Liver (tissue), 9 donors: ENCODE data around the gene PRSS58. TPM values are rescaled to one million over a fixed set of nuclear protein-coding genes. Genes with fewer than 3 reads are reported as not detected.

ENCODE experiments used
- DNase-seq: peaks from one replicate; pipeline ENCODE4 v3.0.0-alpha.2; 2017; ENCODE audit warnings: low spot score
- H3K27ac ChIP-seq, 2 donors: one replicate each; pipeline ENCODE4 v1.7.0; 2013; ENCODE audit warnings: inconsistent platforms in 2 of 2, low read length in 2 of 2, control low read depth in 1 of 2, low read depth in 1 of 2, mild to moderate bottlenecking in 1 of 2
- H3K27me3 ChIP-seq, 4 donors: one replicate each; pipeline versions ENCODE4 v1.6.1 to v1.7.0; 2013; ENCODE audit warnings: low read length in 3 of 4, inconsistent platforms in 1 of 4, mild to moderate bottlenecking in 1 of 4, moderate library complexity in 1 of 4; ENCODE audit not compliant: control insufficient read depth in 4 of 4, insufficient read depth in 4 of 4
- H3K36me3 ChIP-seq, 4 donors: one replicate each; pipeline versions ENCODE4 v1.6.1 to v1.7.0; 2013; ENCODE audit warnings: low read length in 3 of 4, mild to moderate bottlenecking in 3 of 4, low read depth in 1 of 4, moderate library complexity in 1 of 4; ENCODE audit not compliant: control insufficient read depth in 4 of 4, insufficient read depth in 3 of 4
- H3K4me1 ChIP-seq, 4 donors: one replicate each; pipeline versions ENCODE4 v1.6.1 to v1.7.0; 2013; ENCODE audit warnings: low read length in 3 of 4, mild to moderate bottlenecking in 3 of 4, moderate library complexity in 1 of 4; ENCODE audit not compliant: control insufficient read depth in 4 of 4, insufficient read depth in 4 of 4
- H3K4me3 ChIP-seq, 3 donors: one replicate each; pipeline versions ENCODE4 v1.6.1 to v1.7.0; 2013; ENCODE audit warnings: low read length in 3 of 3, control low read depth in 1 of 3, low read depth in 1 of 3, mild to moderate bottlenecking in 1 of 3
- H3K9ac ChIP-seq, 2 donors: one replicate each; pipeline ENCODE4 v1.7.0; 2013; ENCODE audit warnings: low read length in 2 of 2, mild to moderate bottlenecking in 2 of 2, moderate library complexity in 2 of 2, control low read depth in 1 of 2, low read depth in 1 of 2
- H3K9me3 ChIP-seq, 4 donors: one replicate each; pipeline versions ENCODE4 v1.6.1 to v1.7.0; 2013; ENCODE audit warnings: low read length in 3 of 4; ENCODE audit not compliant: control insufficient read depth in 4 of 4
- ATF3 ChIP-seq: IDR thresholded peaks from 2 replicates; pipeline ENCODE4 v1.6.1; 2016; ENCODE audit warnings: antibody characterized with exemption
- CTCF ChIP-seq: fragments of 150-350 bp; IDR thresholded peaks from 2 replicates; pipeline ENCODE4 v1.5.1; 2017; ENCODE audit warnings: improper control_type of control experiment, low read depth, low read length; ENCODE audit not compliant: missing input control
- EGR1 ChIP-seq, 2 donors: IDR thresholded peaks; 2 replicates each; pipeline ENCODE4 v1.6.1; 2016 to 2018; ENCODE audit warnings: antibody characterized with exemption in 2 of 2, low read depth in 2 of 2
- FOXA1 ChIP-seq: IDR thresholded peaks from 2 replicates; pipeline ENCODE4 v1.6.1; 2016; ENCODE audit warnings: antibody characterized with exemption
- FOXA2 ChIP-seq: IDR thresholded peaks from 2 replicates; pipeline ENCODE4 v1.6.1; 2016; ENCODE audit warnings: antibody characterized with exemption
- GABPA ChIP-seq, 2 donors: IDR thresholded peaks in 1 of 2; conservative IDR thresholded peaks in 1 of 2; 2 replicates each; pipeline ENCODE4 v1.6.1; 2016; ENCODE audit warnings: antibody characterized with exemption in 2 of 2, mild to moderate bottlenecking in 1 of 2, moderate library complexity in 1 of 2
- HNF4A ChIP-seq, 2 donors: conservative IDR thresholded peaks; 2 replicates each; pipeline ENCODE4 v1.6.1; 2016; ENCODE audit warnings: antibody characterized with exemption in 2 of 2, mild to moderate bottlenecking in 2 of 2
- HNF4G ChIP-seq: IDR thresholded peaks from 2 replicates; pipeline ENCODE4 v1.6.1; 2016; ENCODE audit warnings: antibody characterized with exemption
- JUND ChIP-seq, 2 donors: IDR thresholded peaks; 2 replicates each; pipeline ENCODE4 v1.6.1; 2016; ENCODE audit warnings: antibody characterized with exemption in 2 of 2
- MAX ChIP-seq: IDR thresholded peaks from 2 replicates; pipeline ENCODE4 v1.6.1; 2016; ENCODE audit warnings: antibody characterized with exemption
- NR2F2 ChIP-seq: IDR thresholded peaks from 2 replicates; pipeline ENCODE4 v1.6.1; 2016; ENCODE audit warnings: antibody characterized with exemption
- RAD21 ChIP-seq, 2 donors: IDR thresholded peaks; 2 replicates each; pipeline ENCODE4 v1.6.1; 2016; ENCODE audit warnings: antibody characterized with exemption in 2 of 2, mild to moderate bottlenecking in 2 of 2
- REST ChIP-seq: IDR thresholded peaks from 2 replicates; pipeline ENCODE4 v1.6.1; 2016; ENCODE audit warnings: antibody characterized with exemption, mild to moderate bottlenecking
- RXRA ChIP-seq, 2 donors: IDR thresholded peaks; 2 replicates each; pipeline ENCODE4 v1.6.1; 2017 to 2018; ENCODE audit warnings: antibody characterized with exemption in 2 of 2, mild to moderate bottlenecking in 1 of 2
- SP1 ChIP-seq: IDR thresholded peaks from 2 replicates; pipeline ENCODE4 v1.6.1; 2018; ENCODE audit warnings: antibody characterized with exemption, mild to moderate bottlenecking
- TAF1 ChIP-seq: conservative IDR thresholded peaks from 2 replicates; pipeline ENCODE4 v1.6.1; 2016; ENCODE audit warnings: antibody characterized with exemption, mild to moderate bottlenecking
- YY1 ChIP-seq: IDR thresholded peaks from 2 replicates; pipeline ENCODE4 v1.6.1; 2016; ENCODE audit warnings: antibody characterized with exemption, mild to moderate bottlenecking
- ZBTB33 ChIP-seq: IDR thresholded peaks from 2 replicates; pipeline ENCODE4 v1.6.1; 2016; ENCODE audit warnings: antibody characterized with exemption
- WGBS: extraction: QIAGEN DNeasy Blood & Tissue Kit; methylation state at CpG from one replicate; pipeline ENCODE4 v1.1.7; 2013; 5-methylcytosine and 5-hydroxymethylcytosine counted together
- polyA plus RNA-seq, 2 donors: library from polyadenylated mRNA; stranded (reverse) in 1 of 2; unstranded in 1 of 2; fragments of 200-250 nt in 1 of 2; fragments of >200 nt in 1 of 2; fragmentation: Nextera tagmentation in 1 of 2; extraction: Ambion mirVana in 1 of 2; gene quantifications; one replicate each; pipeline versions ENCODE4 v1.2.1 to v1.2.3, GENCODE V29; 2013 to 2015
- total RNA-seq, 2 donors: library from RNA; depleted of rRNA; stranded (reverse); fragments of >200 nt; gene quantifications; one replicate each; pipeline ENCODE4 v1.2.3, GENCODE V29; 2014
- donor health status: healthy.
- donor health status: healthy.
- donor health status: healthy.
- donor health status: healthy.
- donor health status: healthy.

Gene PRSS58
- total and polyA plus RNA-seq, 4 donors: not detected

DNA sequence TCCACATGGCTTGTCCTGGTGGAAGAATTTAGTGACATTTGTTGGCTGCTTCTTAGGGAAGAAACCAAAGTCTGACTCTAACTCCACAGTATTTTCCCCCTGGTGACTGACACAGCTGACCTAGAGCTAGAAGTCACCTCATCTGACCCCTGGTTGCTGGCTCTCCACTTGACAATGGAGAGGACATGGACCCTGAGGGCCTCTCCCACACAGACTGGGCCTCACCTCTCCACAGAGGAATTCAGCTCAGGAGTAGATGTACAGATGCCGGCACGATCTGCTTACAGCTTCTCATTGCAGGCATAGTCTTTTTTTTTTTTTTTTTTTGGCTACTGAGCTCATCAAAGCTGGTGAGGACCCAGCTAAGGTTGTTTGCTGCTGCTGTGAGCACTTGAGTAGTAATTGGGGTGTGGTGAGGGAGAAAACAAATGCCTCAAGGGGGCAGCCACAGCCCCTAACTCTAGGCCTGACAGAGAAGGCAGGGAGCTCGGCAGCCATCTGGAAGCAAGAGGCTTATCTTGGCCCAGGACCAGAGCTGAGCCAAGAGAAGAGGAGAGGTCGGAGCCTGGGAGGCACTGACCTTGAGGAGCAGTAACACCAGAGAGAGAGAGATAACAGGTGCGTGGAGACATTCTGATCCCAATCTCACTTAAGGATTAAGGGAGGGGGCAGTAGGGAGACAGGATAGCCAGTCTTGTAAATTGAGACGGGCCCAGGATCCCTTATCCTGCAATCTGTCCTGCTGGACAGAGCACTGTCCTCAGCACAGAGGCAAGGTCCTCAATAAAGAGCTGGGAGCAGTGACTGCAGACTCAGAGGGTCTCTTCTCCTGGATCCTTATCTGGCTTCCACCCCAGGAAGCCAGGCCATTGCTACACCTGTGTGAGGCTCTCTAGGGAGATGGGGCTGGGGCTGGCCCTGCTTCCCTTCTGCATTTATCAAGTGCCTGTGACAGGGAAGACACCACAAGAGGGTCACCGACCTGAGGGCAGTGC lies 9.4 kb downstream of the PRSS58 start:
- TF ChIP-seq EGR1 (IDR thresholded peaks at IDR 0.05; ENCODE audit: low read depth in 2 of 2): no peak
- no peak for TF ChIP-seq YY1
- no peak for TF ChIP-seq RAD21 (IDR thresholded peaks at IDR 0.05)
- TF ChIP-seq GABPA (IDR thresholded peaks at IDR 0.05 in 1 of 2, conservative IDR thresholded peaks at IDR 0.05 in 1 of 2): no peak
- TF ChIP-seq TAF1: no peak
- no peak for TF ChIP-seq RXRA (IDR thresholded peaks at IDR 0.05)
- TF ChIP-seq JUND (IDR thresholded peaks at IDR 0.05): no peak
- no peak for TF ChIP-seq ZBTB33
- no peak for TF ChIP-seq MAX
- no peak for TF ChIP-seq HNF4A (conservative IDR thresholded peaks at IDR 0.05)
- no peak for TF ChIP-seq FOXA1
- TF ChIP-seq SP1: no peak
- TF ChIP-seq CTCF: no peak
- no peak for TF ChIP-seq FOXA2
- 50% methylated on average over 7 of the region's 7 CpGs for WGBS

GRCh38 chr7:142243823-142244222 lies 14.0 kb downstream of the PRSS58 start:
- Histone ChIP-seq H3K4me3 (no peak overlapping the region), H3K9ac (no peak overlapping the region), H3K27me3 (peaks cover 0 to 5% (median 2%) of the 10 kb centered on the region in 4 donors), H3K9me3 (no peaks in the 10 kb centered on the region), H3K27ac (no peak overlapping the region), H3K4me1 (no peaks in the 10 kb centered on the region), H3K36me3 (no peaks in the 10 kb centered on the region)
- DNase-seq: no peak
- 77% methylated on average over 10 of the region's 10 CpGs for WGBS
- TF ChIP-seq FOXA1: no peak
- no peak for TF ChIP-seq CTCF
- no peak for TF ChIP-seq FOXA2
- TF ChIP-seq RAD21 (IDR thresholded peaks at IDR 0.05): no peak
- TF ChIP-seq JUND (IDR thresholded peaks at IDR 0.05): no peak
- no peak for TF ChIP-seq NR2F2
- no peak for TF ChIP-seq GABPA (IDR thresholded peaks at IDR 0.05 in 1 of 2, conservative IDR thresholded peaks at IDR 0.05 in 1 of 2)
- no peak for TF ChIP-seq RXRA (IDR thresholded peaks at IDR 0.05)
- no peak for TF ChIP-seq EGR1 (IDR thresholded peaks at IDR 0.05; ENCODE audit: low read depth in 2 of 2)
- TF ChIP-seq SP1: no peak
- TF ChIP-seq HNF4G: no peak
- TF ChIP-seq ATF3: no peak
- no peak for TF ChIP-seq MAX
- no peak for TF ChIP-seq HNF4A (conservative IDR thresholded peaks at IDR 0.05)
- no peak for TF ChIP-seq REST

More for the DNA sequence above, 9.4 kb downstream of the PRSS58 start:
- Histone ChIP-seq H3K4me1 (no peaks in the 10 kb centered on the region), H3K27ac (no peak overlapping the region), H3K4me3 (no peak overlapping the region), H3K27me3 (no peaks in the 10 kb centered on the region), H3K9ac (no peak overlapping the region), H3K36me3 (no peaks in the 10 kb centered on the region), H3K9me3 (no peaks in the 10 kb centered on the region)
- DNase-seq: no peak
